ENCODE results near the gene IBTK.
"Not testable (repeated sequence)": the region's sequence is repeated elsewhere in the genome, so short reads cannot be mapped to it uniquely, and the experiment has no call there.

IBTK gene

GRCh38 chr6:82129797-82130196 is 117.7 kb downstream of the IBTK start:
- TF ChIP-seq CTCF (conservative IDR thresholded peaks at IDR 0.05) (no peak), ZFX (IDR thresholded peaks at IDR 0.05) (no peak)
- H3K27ac ChIP-seq, result no peak overlapping the region

GRCh38 chr6:82128973-82129372 is 118.6 kb downstream of the IBTK start:
- H3K27ac ChIP-seq, result not testable (repeated sequence)

- H3K27ac ChIP-seq, result no peak overlapping the region
- no peak for TF ChIP-seq ZFX (IDR thresholded peaks at IDR 0.05)
- no peak for TF ChIP-seq CTCF (conservative IDR thresholded peaks at IDR 0.05)
These were observed 123.9 kb downstream of the IBTK start for GRCh38 chr6:82123632-82124031.

Data from C4-2B (cell line).